GM23338 (cell line): ENCODE data around the gene AKR1D1.

Source experiments
- CREB1 ChIP-seq: fragments of 250-450 bp; sonication (Bioruptor Pico); IDR thresholded peaks from 2 replicates; pipeline ENCODE4 v1.5.0; 2020; ENCODE audit warnings: low read depth, mild to moderate bottlenecking, moderate library complexity
- EZH2 ChIP-seq: fragments of 200-600 bp; sonication (generic); IDR thresholded peaks from one replicate; pipeline ENCODE4 v1.8.0; 2017; ENCODE audit warnings: antibody characterized with exemption, mild to moderate bottlenecking, low read depth; ENCODE audit not compliant: unreplicated experiment
- EZH2phosphoT487 ChIP-seq: fragments of 200-600 bp; sonication (generic); IDR thresholded peaks from one replicate; pipeline ENCODE4 v1.8.1; 2018; ENCODE audit warnings: antibody characterized with exemption; ENCODE audit not compliant: unreplicated experiment
- NANOG ChIP-seq: IDR thresholded peaks from 2 replicates; pipeline ENCODE4 v1.6.1; 2016; ENCODE audit warnings: antibody characterized with exemption, borderline replicate concordance
- POLR2AphosphoS5 ChIP-seq: IDR thresholded peaks from 2 replicates; pipeline ENCODE4 v1.6.1; 2016; ENCODE audit warnings: antibody characterized with exemption, low read depth
- REST ChIP-seq: IDR thresholded peaks from one replicate; pipeline ENCODE4 v1.6.1; 2018; ENCODE audit warnings: antibody characterized with exemption; ENCODE audit not compliant: unreplicated experiment
- STAT1 ChIP-seq: IDR thresholded peaks from one replicate; pipeline ENCODE4 v1.6.1; 2016; ENCODE audit warnings: antibody characterized with exemption; ENCODE audit not compliant: unreplicated experiment
- ZNF114 ChIP-seq: fragments of 250-450 bp; sonication (Bioruptor Pico); IDR thresholded peaks from 2 replicates; pipeline ENCODE4 v1.5.0; 2020; ENCODE audit warnings: mild to moderate bottlenecking, moderate library complexity
- TF ChIP-seq, protein P1 (sequence below), 2 experiments: fragments of 200-600 bp in 1 of 2; sonication (generic) in 1 of 2; conservative IDR thresholded peaks; 2 replicates each; pipeline versions ENCODE4 v1.5.1 to v1.6.1; 2016 to 2017; ENCODE audit warnings: antibody characterized with exemption in 2 of 2, low read depth in 2 of 2, mild to moderate bottlenecking in 2 of 2, moderate library complexity in 1 of 2
- TF ChIP-seq, protein P2 (sequence below): fragments of 250-450 bp; sonication (Bioruptor Pico); IDR thresholded peaks from 2 replicates; pipeline ENCODE4 v1.5.0; 2020; ENCODE audit warnings: mild to moderate bottlenecking, moderate library complexity

DNA sequence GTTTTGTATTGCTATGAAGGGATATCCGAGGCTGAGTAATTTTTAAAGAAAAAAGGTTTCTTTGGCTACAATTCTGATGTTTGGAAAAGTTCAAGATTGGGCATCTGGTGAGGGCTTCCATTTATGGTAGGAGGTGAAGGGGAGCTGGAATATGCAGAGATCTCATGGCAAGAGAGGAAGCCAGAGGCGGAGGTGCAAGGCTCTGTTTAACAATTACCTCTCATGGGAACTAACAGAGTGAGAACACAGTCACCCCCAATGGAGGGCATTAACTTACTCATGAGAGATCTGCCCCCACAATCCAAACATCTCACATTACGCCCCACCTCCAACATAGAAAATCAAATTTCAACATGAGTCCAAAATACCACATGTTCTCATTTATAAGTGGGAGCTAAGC lies 62.0 kb downstream of the AKR1D1 start:
- TF ChIP-seq, protein P1, sequence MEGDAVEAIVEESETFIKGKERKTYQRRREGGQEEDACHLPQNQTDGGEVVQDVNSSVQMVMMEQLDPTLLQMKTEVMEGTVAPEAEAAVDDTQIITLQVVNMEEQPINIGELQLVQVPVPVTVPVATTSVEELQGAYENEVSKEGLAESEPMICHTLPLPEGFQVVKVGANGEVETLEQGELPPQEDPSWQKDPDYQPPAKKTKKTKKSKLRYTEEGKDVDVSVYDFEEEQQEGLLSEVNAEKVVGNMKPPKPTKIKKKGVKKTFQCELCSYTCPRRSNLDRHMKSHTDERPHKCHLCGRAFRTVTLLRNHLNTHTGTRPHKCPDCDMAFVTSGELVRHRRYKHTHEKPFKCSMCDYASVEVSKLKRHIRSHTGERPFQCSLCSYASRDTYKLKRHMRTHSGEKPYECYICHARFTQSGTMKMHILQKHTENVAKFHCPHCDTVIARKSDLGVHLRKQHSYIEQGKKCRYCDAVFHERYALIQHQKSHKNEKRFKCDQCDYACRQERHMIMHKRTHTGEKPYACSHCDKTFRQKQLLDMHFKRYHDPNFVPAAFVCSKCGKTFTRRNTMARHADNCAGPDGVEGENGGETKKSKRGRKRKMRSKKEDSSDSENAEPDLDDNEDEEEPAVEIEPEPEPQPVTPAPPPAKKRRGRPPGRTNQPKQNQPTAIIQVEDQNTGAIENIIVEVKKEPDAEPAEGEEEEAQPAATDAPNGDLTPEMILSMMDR (conservative IDR thresholded peaks at IDR 0.05; ENCODE audit: low read depth in 2 of 2) = no peak
- no peak for TF ChIP-seq CREB1
- TF ChIP-seq ZNF114 = no peak
- TF ChIP-seq STAT1 = no peak
- no peak for TF ChIP-seq POLR2AphosphoS5
- no peak for TF ChIP-seq NANOG
- TF ChIP-seq REST = no peak
- TF ChIP-seq, protein P2, sequence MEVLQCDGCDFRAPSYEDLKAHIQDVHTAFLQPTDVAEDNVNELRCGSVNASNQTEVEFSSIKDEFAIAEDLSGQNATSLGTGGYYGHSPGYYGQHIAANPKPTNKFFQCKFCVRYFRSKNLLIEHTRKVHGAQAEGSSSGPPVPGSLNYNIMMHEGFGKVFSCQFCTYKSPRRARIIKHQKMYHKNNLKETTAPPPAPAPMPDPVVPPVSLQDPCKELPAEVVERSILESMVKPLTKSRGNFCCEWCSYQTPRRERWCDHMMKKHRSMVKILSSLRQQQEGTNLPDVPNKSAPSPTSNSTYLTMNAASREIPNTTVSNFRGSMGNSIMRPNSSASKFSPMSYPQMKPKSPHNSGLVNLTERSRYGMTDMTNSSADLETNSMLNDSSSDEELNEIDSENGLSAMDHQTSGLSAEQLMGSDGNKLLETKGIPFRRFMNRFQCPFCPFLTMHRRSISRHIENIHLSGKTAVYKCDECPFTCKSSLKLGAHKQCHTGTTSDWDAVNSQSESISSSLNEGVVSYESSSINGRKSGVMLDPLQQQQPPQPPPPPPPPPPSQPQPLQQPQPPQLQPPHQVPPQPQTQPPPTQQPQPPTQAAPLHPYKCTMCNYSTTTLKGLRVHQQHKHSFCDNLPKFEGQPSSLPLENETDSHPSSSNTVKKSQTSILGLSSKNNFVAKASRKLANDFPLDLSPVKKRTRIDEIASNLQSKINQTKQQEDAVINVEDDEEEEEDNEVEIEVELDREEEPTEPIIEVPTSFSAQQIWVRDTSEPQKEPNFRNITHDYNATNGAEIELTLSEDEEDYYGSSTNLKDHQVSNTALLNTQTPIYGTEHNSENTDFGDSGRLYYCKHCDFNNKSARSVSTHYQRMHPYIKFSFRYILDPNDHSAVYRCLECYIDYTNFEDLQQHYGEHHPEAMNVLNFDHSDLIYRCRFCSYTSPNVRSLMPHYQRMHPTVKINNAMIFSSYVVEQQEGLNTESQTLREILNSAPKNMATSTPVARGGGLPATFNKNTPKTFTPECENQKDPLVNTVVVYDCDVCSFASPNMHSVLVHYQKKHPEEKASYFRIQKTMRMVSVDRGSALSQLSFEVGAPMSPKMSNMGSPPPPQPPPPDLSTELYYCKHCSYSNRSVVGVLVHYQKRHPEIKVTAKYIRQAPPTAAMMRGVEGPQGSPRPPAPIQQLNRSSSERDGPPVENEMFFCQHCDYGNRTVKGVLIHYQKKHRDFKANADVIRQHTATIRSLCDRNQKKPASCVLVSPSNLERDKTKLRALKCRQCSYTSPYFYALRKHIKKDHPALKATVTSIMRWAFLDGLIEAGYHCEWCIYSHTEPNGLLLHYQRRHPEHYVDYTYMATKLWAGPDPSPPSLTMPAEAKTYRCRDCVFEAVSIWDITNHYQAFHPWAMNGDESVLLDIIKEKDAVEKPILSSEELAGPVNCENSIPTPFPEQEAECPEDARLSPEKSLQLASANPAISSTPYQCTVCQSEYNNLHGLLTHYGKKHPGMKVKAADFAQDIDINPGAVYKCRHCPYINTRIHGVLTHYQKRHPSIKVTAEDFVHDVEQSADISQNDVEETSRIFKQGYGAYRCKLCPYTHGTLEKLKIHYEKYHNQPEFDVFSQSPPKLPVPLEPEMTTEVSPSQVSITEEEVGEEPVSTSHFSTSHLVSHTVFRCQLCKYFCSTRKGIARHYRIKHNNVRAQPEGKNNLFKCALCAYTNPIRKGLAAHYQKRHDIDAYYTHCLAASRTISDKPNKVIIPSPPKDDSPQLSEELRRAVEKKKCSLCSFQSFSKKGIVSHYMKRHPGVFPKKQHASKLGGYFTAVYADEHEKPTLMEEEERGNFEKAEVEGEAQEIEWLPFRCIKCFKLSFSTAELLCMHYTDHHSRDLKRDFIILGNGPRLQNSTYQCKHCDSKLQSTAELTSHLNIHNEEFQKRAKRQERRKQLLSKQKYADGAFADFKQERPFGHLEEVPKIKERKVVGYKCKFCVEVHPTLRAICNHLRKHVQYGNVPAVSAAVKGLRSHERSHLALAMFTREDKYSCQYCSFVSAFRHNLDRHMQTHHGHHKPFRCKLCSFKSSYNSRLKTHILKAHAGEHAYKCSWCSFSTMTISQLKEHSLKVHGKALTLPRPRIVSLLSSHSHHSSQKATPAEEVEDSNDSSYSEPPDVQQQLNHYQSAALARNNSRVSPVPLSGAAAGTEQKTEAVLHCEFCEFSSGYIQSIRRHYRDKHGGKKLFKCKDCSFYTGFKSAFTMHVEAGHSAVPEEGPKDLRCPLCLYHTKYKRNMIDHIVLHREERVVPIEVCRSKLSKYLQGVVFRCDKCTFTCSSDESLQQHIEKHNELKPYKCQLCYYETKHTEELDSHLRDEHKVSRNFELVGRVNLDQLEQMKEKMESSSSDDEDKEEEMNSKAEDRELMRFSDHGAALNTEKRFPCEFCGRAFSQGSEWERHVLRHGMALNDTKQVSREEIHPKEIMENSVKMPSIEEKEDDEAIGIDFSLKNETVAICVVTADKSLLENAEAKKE (CRISPR knock-in tag) = no peak
- no peak for TF ChIP-seq EZH2
- TF ChIP-seq EZH2phosphoT487 = no peak
